ENCODE measurements around the gene CGB2.

DNA sequence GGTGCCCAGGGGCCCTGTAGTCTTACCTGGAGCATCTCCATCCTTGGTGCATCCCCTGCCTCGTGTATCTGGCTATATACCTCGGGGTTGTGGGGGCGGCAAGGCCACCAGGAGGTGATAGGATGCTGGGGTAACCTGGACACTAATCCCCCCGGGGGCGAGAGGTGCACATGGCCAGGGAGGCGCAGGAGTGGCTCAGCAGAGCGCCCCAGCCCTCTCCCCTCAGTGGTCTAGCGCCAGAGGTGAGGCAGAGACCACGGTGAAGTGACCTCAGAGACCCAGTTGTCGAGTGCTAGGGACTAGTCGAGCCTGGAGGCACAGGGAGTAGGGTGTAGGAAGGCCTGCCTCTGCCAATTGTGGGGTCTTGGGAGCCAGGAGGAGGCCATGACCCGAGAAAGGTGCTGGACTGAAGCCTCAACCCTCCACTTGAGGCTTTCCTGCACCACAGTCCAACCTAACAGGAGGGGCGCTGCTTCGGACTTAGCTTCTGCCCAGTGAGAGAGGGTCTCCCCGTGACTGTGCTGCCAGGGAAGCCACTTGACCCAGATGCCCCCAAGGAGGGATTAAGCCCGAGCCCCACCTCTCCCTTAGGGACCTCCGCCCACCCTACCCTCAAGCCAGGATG lies 14.5 kb upstream of the CGB2 start, which contains the start of gene LHB:
- no peak for TF ChIP-seq POLR2AphosphoS5 (IDR thresholded peaks at IDR 0.05)
- no peak for TF ChIP-seq CTCF (IDR thresholded peaks at IDR 0.05)

Measured in upper lobe of left lung (tissue), 4 donors.